ENCODE data around the gene DNMBP.

The DNMBP gene

DNA sequence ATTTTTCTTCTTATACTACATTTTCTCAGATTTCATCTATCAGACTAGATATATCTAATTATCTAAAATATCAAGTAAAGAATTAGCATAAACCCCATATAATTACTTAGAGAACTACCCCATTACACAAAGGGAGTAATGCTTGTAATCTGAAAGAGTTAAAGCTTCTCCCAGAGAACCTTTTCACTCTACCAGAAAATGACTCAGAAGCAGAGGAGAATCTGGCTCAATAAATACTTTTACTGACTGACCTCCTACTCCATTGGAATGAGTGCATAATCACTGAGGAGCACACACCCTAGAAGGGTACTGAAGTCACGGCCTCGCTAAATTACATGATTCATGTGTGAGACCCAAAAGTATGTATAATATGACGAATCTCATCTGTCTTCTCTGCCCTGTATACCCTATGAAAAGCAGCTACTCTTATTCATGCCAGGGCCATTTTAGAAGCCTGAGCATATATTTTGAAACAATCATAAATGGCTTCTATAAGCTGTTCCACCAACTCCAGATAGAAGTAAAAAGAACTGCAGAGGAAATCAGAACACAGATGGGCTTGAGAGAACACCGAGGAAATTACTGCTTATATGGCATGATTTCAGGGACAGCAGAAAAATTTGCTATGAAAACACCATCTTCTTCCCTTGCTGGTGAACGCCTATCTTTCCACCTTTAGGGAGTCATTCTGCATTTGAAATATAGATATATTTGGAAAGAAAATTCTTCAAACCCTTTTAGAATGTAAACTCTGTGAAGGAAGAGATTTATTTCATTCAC is 32.7 kb downstream of the DNMBP start:
- TF ChIP-seq ZNF274 (IDR thresholded peaks at IDR 0.05; ENCODE audit: low read depth, low read length) (no peak), YY1 (IDR thresholded peaks at IDR 0.05; ENCODE audit: insufficient read depth, insufficient read length) (no peak), SUZ12 (IDR thresholded peaks at IDR 0.05; ENCODE audit: extremely low read depth, insufficient read depth, insufficient read length) (no peak)
- Histone ChIP-seq H3K4me1 (ENCODE audit: insufficient read depth, insufficient read length) (no peaks in the 10 kb centered on the region), H3K27me3 (ENCODE audit: insufficient read depth, insufficient read length) (no peaks in the 10 kb centered on the region), H3K9ac (ENCODE audit: insufficient read length, low read depth) (no peak overlapping the region), H3K9me3 (ENCODE audit: insufficient read depth, low read length) (no peaks in the 10 kb centered on the region), H3K36me3 (ENCODE audit: insufficient read depth, insufficient read length, low read length) (peaks cover 3% of the 10 kb centered on the region), H3K4me3 (ENCODE audit: insufficient read length, low read depth) (no peak overlapping the region)
- no peak for DNase-seq (ENCODE audit: low read depth, low spot score)

DNA sequence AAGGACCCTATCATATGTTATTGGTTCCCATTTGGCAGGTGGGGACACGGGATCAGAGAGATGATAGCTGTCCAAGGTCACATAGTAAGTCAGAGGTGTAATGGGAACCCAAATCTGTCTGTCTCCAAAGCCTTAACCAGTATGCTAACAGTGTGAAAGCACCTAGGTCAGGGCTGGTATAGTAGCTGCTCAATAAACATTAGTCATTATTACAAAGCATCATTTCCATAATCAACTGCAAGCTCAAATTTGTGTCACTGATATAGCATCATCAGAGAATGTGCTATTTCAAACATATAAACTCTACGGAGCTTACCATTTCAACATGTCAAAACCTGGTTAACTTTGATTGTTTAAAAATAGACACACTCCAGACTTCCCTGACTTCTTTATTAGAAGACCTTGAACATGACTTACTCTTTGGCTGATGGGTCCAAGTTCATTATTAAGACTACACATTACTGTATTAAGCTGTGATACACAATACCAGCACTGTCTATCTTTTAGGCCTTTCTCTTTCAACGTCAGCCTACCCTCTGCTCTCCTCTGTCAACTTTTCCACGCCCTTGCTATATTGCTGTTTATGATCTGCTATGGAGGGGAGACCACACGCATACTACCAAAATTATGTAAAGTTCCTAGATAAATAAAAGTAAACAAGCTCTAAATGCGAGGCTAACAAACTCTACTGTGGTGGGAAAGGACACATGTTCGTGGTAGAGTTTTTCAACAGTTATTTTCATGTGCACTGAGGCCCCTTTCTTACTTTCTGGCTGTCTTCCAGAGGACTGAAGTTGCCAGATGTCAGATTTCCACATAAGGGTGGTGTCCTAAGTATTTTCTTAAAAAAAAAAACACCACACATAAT is 33.6 kb downstream of the DNMBP start:
- DNase-seq (ENCODE audit: low read depth, low spot score) = no peak
- no peak overlapping the region for H3K4me3 ChIP-seq (ENCODE audit: insufficient read length, low read depth)
- TF ChIP-seq YY1 (IDR thresholded peaks at IDR 0.05; ENCODE audit: insufficient read depth, insufficient read length) (no peak), ZNF274 (IDR thresholded peaks at IDR 0.05; ENCODE audit: low read depth, low read length) (no peak), SUZ12 (IDR thresholded peaks at IDR 0.05; ENCODE audit: extremely low read depth, insufficient read depth, insufficient read length) (no peak)
- no peaks in the 10 kb centered on the region for H3K4me1 ChIP-seq (ENCODE audit: insufficient read depth, insufficient read length)
- H3K36me3 ChIP-seq (ENCODE audit: insufficient read depth, insufficient read length, low read length) = peaks cover 9% of the 10 kb centered on the region
- H3K9ac ChIP-seq (ENCODE audit: insufficient read length, low read depth) = no peak overlapping the region
- H3K27me3 ChIP-seq (ENCODE audit: insufficient read depth, insufficient read length) = no peaks in the 10 kb centered on the region
- H3K9me3 ChIP-seq (ENCODE audit: insufficient read depth, low read length) = no peaks in the 10 kb centered on the region

GRCh38 chr10:99975106-99975829 is 34.5 kb downstream of the DNMBP start:
- no peaks in the 10 kb centered on the region for H3K4me1 ChIP-seq (ENCODE audit: insufficient read depth, insufficient read length)
- H3K4me3 ChIP-seq (ENCODE audit: insufficient read length, low read depth) = no peak overlapping the region
- H3K9me3 ChIP-seq (ENCODE audit: insufficient read depth, low read length) = no peaks in the 10 kb centered on the region; the same call in 1 of the 2 replicates
- H3K36me3 ChIP-seq (ENCODE audit: insufficient read depth, insufficient read length, low read length) = peaks cover 11% of the 10 kb centered on the region
- H3K9ac ChIP-seq (ENCODE audit: insufficient read length, low read depth) = no peak overlapping the region
- TF ChIP-seq YY1 (IDR thresholded peaks at IDR 0.05; ENCODE audit: insufficient read depth, insufficient read length) (no peak), SUZ12 (IDR thresholded peaks at IDR 0.05; ENCODE audit: extremely low read depth, insufficient read depth, insufficient read length) (no peak), ZNF274 (IDR thresholded peaks at IDR 0.05; ENCODE audit: low read depth, low read length) (no peak)
- no peak for DNase-seq (ENCODE audit: low read depth, low spot score)
- no peaks in the 10 kb centered on the region for H3K27me3 ChIP-seq (ENCODE audit: insufficient read depth, insufficient read length)

- Histone ChIP-seq H3K4me1 (ENCODE audit: insufficient read depth, insufficient read length) (no peaks in the 10 kb centered on the region), H3K9ac (ENCODE audit: insufficient read length, low read depth) (no peak overlapping the region), H3K9me3 (ENCODE audit: insufficient read depth, low read length) (no peaks in the 10 kb centered on the region; the same call in 1 of the 2 replicates), H3K4me3 (ENCODE audit: insufficient read length, low read depth) (no peak overlapping the region), H3K27me3 (ENCODE audit: insufficient read depth, insufficient read length) (no peaks in the 10 kb centered on the region), H3K36me3 (ENCODE audit: insufficient read depth, insufficient read length, low read length) (peaks cover 25% of the 10 kb centered on the region)
- no peak for TF ChIP-seq YY1 (IDR thresholded peaks at IDR 0.05; ENCODE audit: insufficient read depth, insufficient read length)
- TF ChIP-seq SUZ12 (IDR thresholded peaks at IDR 0.05; ENCODE audit: extremely low read depth, insufficient read depth, insufficient read length) = no peak
- no peak for TF ChIP-seq ZNF274 (IDR thresholded peaks at IDR 0.05; ENCODE audit: low read depth, low read length)
- DNase-seq (ENCODE audit: low read depth, low spot score) = no peak
Observed at GRCh38 chr10:99973190-99973589, 36.6 kb downstream of the DNMBP start.

GRCh38 chr10:99967961-99968360 is 41.8 kb downstream of the DNMBP start:
- H3K36me3 ChIP-seq (ENCODE audit: insufficient read depth, insufficient read length, low read length) = peaks cover 32% of the 10 kb centered on the region

GRCh38 chr10:99966306-99966705 is 43.4 kb downstream of the DNMBP start:
- DNase-seq (ENCODE audit: low read depth, low spot score) = no peak
- no peak for TF ChIP-seq YY1 (IDR thresholded peaks at IDR 0.05; ENCODE audit: insufficient read depth, insufficient read length)
- TF ChIP-seq ZNF274 (IDR thresholded peaks at IDR 0.05; ENCODE audit: low read depth, low read length) = no peak
- TF ChIP-seq SUZ12 (IDR thresholded peaks at IDR 0.05; ENCODE audit: extremely low read depth, insufficient read depth, insufficient read length) = no peak
- peaks cover 26% of the 10 kb centered on the region for H3K36me3 ChIP-seq (ENCODE audit: insufficient read depth, insufficient read length, low read length)
- H3K4me1 ChIP-seq (ENCODE audit: insufficient read depth, insufficient read length) = no peaks in the 10 kb centered on the region
- no peaks in the 10 kb centered on the region; the same call in 1 of the 2 replicates for H3K9me3 ChIP-seq (ENCODE audit: insufficient read depth, low read length)
- H3K9ac ChIP-seq (ENCODE audit: insufficient read length, low read depth) = no peak overlapping the region
- no peak overlapping the region for H3K4me3 ChIP-seq (ENCODE audit: insufficient read length, low read depth)
- no peaks in the 10 kb centered on the region for H3K27me3 ChIP-seq (ENCODE audit: insufficient read depth, insufficient read length)

More at GRCh38 chr10:99967961-99968360, 41.8 kb downstream of the DNMBP start:
- H3K9ac ChIP-seq (ENCODE audit: insufficient read length, low read depth) = no peak overlapping the region
- no peak for DNase-seq (ENCODE audit: low read depth, low spot score)
- H3K4me3 ChIP-seq (ENCODE audit: insufficient read length, low read depth) = no peak overlapping the region
- H3K27me3 ChIP-seq (ENCODE audit: insufficient read depth, insufficient read length) = no peaks in the 10 kb centered on the region
- no peak for TF ChIP-seq YY1 (IDR thresholded peaks at IDR 0.05; ENCODE audit: insufficient read depth, insufficient read length)
- no peak for TF ChIP-seq SUZ12 (IDR thresholded peaks at IDR 0.05; ENCODE audit: extremely low read depth, insufficient read depth, insufficient read length)
- no peak for TF ChIP-seq ZNF274 (IDR thresholded peaks at IDR 0.05; ENCODE audit: low read depth, low read length)
- H3K9me3 ChIP-seq (ENCODE audit: insufficient read depth, low read length) = no peaks in the 10 kb centered on the region; the same call in 1 of the 2 replicates
- H3K4me1 ChIP-seq (ENCODE audit: insufficient read depth, insufficient read length) = no peaks in the 10 kb centered on the region

Measured in NT2/D1 (cell line).